ENCODE results near the gene EFNA4. TPM values are rescaled to one million over a fixed set of nuclear protein-coding genes. Genes with fewer than 3 reads are reported as not detected.

The EFNA4 gene
- total RNA-seq, 1 donor from 2014 or later, result 46.8 TPM

DNA sequence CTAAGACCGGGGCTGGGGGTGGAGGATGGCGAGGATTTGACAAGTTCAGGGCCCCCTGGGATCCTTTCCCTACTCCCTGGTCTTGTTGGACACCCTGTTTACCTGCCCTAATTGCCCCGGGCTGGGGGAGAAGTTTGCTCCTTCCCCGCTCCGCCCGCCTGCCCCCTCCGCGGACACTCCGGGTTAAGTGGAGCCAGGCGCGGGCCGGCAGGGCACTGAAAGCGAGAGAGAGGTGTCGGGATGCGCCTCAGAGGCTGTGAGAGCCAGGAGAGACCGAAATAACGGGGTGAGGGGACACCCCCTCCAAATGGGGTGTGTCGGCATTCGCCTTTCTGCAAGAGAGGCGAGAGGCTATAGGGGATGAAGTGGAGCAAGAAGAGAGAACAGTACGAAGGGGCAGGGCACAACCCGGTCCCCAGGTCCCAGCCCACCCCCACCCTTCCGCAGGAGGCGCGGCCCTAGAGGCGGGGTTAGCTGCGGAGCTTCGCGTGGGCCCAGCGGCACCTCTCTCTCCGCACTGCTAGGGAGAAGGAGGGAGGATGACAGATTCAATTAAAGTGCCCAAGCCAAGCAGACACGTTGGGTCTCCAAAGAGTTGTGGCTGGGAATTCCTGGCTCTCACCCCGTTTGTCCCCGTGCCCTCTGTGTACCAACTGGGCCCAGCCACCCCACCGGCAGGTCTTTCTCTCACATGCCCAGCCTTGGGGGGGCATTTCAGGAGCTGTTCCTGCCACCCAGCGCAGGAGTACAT, 18.9 kb downstream of the EFNA4 start:
- Mint-ChIP-seq H3K4me3 (ENCODE audit: low read depth) (peak overlapping the region; percentile 24), H3K27ac (peak overlapping the region; percentile 49), H3K4me1 (ENCODE audit: low read depth) (peaks cover 37% of the 10 kb centered on the region), H3K27me3 (peaks cover 40% of the 10 kb centered on the region), H3K36me3 (ENCODE audit: insufficient read depth) (peaks cover 1% of the 10 kb centered on the region), H3K9me3 (ENCODE audit: low read depth) (no peaks in the 10 kb centered on the region)
- TF ChIP-seq, protein P1, sequence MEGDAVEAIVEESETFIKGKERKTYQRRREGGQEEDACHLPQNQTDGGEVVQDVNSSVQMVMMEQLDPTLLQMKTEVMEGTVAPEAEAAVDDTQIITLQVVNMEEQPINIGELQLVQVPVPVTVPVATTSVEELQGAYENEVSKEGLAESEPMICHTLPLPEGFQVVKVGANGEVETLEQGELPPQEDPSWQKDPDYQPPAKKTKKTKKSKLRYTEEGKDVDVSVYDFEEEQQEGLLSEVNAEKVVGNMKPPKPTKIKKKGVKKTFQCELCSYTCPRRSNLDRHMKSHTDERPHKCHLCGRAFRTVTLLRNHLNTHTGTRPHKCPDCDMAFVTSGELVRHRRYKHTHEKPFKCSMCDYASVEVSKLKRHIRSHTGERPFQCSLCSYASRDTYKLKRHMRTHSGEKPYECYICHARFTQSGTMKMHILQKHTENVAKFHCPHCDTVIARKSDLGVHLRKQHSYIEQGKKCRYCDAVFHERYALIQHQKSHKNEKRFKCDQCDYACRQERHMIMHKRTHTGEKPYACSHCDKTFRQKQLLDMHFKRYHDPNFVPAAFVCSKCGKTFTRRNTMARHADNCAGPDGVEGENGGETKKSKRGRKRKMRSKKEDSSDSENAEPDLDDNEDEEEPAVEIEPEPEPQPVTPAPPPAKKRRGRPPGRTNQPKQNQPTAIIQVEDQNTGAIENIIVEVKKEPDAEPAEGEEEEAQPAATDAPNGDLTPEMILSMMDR (IDR thresholded peaks at IDR 0.05; ENCODE audit: unreplicated experiment), result no peak
- no peak for DNase-seq (ENCODE audit: low spot score, unreplicated experiment)

DNA sequence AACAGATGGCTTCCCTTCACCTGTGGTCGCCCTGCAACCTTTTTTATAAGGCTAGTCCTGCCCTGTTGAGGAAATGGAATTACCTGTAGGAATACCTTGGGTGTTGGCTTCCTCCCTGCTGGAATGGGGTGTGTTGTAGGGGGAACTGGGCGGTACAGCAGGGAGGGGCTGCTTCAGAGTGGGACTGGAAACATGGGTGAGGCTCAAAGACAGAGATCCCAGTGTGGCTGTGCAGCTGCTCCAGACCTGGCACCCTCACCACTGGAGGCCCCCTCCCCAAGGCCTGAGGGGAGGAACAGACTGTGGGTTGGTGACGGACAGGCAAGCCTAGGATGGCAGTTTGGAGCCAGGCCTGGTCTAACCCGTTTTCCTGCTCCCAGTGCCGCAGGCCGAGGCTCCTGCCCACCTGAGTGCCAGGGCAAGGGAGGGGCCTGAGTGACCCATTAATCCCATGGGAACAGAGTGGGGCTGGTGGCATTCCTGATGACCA, 19.6 kb downstream of the EFNA4 start:
- Mint-ChIP-seq H3K36me3 (ENCODE audit: insufficient read depth) (peaks cover 1% of the 10 kb centered on the region), H3K27me3 (peaks cover 43% of the 10 kb centered on the region), H3K4me3 (ENCODE audit: low read depth) (no peak overlapping the region), H3K4me1 (ENCODE audit: low read depth) (peaks cover 30% of the 10 kb centered on the region), H3K27ac (peak overlapping the region; percentile 49), H3K9me3 (ENCODE audit: low read depth) (no peaks in the 10 kb centered on the region)
- TF ChIP-seq, protein P1 (IDR thresholded peaks at IDR 0.05; ENCODE audit: unreplicated experiment), result no peak
- no peak for DNase-seq (ENCODE audit: low spot score, unreplicated experiment)

DNA sequence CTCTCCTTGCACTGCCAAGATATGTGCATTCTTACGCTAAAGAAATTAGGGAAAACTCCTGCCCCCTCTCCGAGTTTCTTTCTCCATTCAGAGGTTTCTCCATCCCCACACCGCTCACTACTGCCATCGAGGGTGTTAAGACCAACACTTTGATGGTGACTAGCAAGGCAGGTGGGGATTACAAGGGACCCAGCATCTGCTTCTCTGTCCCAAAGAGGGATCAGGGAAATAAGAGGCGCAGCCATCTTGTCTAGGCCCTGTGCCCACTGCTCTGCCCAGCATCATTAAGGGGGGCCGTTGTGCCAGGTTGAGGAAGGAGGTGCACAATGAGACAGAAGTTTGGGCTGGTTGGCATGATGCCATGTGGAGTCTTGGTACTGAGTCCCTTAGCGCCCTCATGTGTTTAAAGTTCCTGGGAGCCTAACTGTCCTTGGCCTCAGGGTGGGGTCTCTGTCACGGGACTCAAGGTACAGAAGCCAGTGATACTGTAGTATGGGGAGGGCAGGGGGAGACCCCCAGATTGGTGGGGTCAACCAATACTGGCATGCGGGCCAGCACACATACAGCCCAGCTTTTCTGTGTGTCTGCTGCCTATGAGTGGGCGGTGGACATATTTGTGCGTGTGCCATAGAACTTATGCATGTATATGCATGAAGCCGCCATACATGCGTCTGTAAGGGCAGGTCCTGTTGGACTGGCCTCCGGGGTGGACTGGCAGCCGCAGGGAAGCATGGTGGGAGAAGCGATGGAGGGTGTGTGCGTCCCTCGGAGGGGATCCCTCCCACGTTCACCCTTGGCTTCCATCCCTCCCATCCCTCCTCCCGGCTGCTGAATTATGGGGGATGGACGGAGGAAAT, 20.6 kb downstream of the EFNA4 start:
- Mint-ChIP-seq H3K36me3 (ENCODE audit: insufficient read depth) (peaks cover 1% of the 10 kb centered on the region), H3K27me3 (peaks cover 46% of the 10 kb centered on the region), H3K9me3 (ENCODE audit: low read depth) (no peaks in the 10 kb centered on the region), H3K4me3 (ENCODE audit: low read depth) (peak overlapping the region; percentile 95), H3K27ac (peak overlapping the region; percentile 98), H3K4me1 (ENCODE audit: low read depth) (peaks cover 27% of the 10 kb centered on the region)
- TF ChIP-seq, protein P1 (IDR thresholded peaks at IDR 0.05; ENCODE audit: unreplicated experiment), result no peak
- no peak for DNase-seq (ENCODE audit: low spot score, unreplicated experiment)

DNA sequence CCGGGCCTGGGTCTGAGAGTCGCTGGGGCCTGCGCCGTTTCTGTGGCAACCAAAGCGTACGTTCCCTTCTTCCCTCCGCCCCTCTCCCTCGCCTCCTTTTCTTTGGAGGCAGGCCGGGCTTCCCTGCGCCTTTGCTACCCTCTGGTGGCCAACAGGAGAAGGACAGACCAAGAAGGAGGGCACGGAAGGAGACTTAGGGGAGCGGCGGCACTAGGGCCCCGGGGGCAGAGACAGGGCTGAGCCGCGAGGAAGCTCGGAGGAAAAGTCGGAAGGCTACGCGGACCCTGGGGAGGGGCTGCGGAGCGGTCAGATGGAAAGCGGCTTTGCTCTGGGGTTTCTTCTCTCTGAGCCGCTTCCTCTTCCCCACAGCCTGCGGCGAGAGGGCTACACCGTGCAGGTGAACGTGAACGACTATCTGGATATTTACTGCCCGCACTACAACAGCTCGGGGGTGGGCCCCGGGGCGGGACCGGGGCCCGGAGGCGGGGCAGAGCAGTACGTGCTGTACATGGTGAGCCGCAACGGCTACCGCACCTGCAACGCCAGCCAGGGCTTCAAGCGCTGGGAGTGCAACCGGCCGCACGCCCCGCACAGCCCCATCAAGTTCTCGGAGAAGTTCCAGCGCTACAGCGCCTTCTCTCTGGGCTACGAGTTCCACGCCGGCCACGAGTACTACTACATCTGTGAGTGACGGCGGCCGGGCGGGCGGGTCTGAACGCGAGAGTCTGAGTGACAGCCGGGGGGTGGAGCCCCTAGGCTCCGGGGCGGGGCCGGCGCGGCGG, 21.4 kb downstream of the EFNA4 start:
- DNase-seq (ENCODE audit: low spot score, unreplicated experiment), result peak; percentile 90
- H3K27me3 Mint-ChIP-seq, result peaks cover 38% of the 10 kb centered on the region
- H3K27ac Mint-ChIP-seq, result peak overlapping the region; percentile 98
- peaks cover 1% of the 10 kb centered on the region for H3K36me3 Mint-ChIP-seq (ENCODE audit: insufficient read depth)
- TF ChIP-seq, protein P1 (IDR thresholded peaks at IDR 0.05; ENCODE audit: unreplicated experiment), result peak; percentile 90
- peak overlapping the region; percentile 95 for H3K4me3 Mint-ChIP-seq (ENCODE audit: low read depth)
- H3K9me3 Mint-ChIP-seq (ENCODE audit: low read depth), result no peaks in the 10 kb centered on the region
- peaks cover 22% of the 10 kb centered on the region for H3K4me1 Mint-ChIP-seq (ENCODE audit: low read depth)
